GM23338 (cell line): ENCODE data around the gene SIGLEC6. TPM values are rescaled to one million over a fixed set of nuclear protein-coding genes. Genes with fewer than 3 reads are reported as not detected.

Experiments used
- ATAC-seq: fragments of 200-7000 bp; cut with Tn5 transposase; 3 replicates; pipeline ENCODE4 v1.9.1; 2020
- DNase-seq: peaks from one replicate; pipeline ENCODE4 v3.0.0-alpha.2; 2015; ENCODE audit warnings: low spot score
- H2AFZ ChIP-seq: fragments of 200-600 bp; sonication (generic); 2 replicates; pipeline ENCODE4 v1.8.0; 2016; ENCODE audit warnings: antibody characterized with exemption, mild to moderate bottlenecking, moderate library complexity
- H3F3A ChIP-seq: fragments of 200-600 bp; sonication (generic); replicated peaks from 2 replicates; pipeline ENCODE4 v1.8.0; 2017; ENCODE audit warnings: antibody characterized with exemption, mixed run types, low read depth
- H3K27ac ChIP-seq: fragments of 200-600 bp; sonication (generic); 2 replicates; pipeline ENCODE4 v1.6.1; 2016; ENCODE audit warnings: low read depth
- H3K27me3 ChIP-seq: fragments of 200-600 bp; sonication (generic); 2 replicates; pipeline ENCODE4 v1.8.0; 2016; ENCODE audit warnings: mild to moderate bottlenecking, mixed run types, moderate library complexity; ENCODE audit not compliant: insufficient read depth
- H3K36me3 ChIP-seq: fragments of 200-600 bp; sonication (generic); 2 replicates; pipeline ENCODE4 v1.8.0; 2016; ENCODE audit warnings: mild to moderate bottlenecking; ENCODE audit not compliant: insufficient read depth
- H3K4me1 ChIP-seq: fragments of 200-600 bp; sonication (generic); 2 replicates; pipeline ENCODE4 v1.8.0; 2016; ENCODE audit warnings: mild to moderate bottlenecking, moderate library complexity; ENCODE audit not compliant: insufficient read depth
- H3K4me2 ChIP-seq: fragments of 200-600 bp; sonication (generic); 2 replicates; pipeline ENCODE4 v1.7.1; 2017; ENCODE audit warnings: mixed run types
- H3K4me3 ChIP-seq: fragments of 200-600 bp; sonication (generic); 2 replicates; pipeline ENCODE4 v1.6.1; 2016; ENCODE audit warnings: mixed run types
- H3K79me2 ChIP-seq: fragments of 200-600 bp; sonication (generic); replicated peaks from 2 replicates; pipeline ENCODE4 v1.8.0; 2017; ENCODE audit warnings: mild to moderate bottlenecking; ENCODE audit not compliant: insufficient read depth
- H3K9me2 ChIP-seq: fragments of 200-600 bp; sonication (generic); 2 replicates; pipeline ENCODE4 v1.8.0; 2017; ENCODE audit not compliant: insufficient read depth
- H4K20me1 ChIP-seq: fragments of 200-600 bp; sonication (generic); replicated peaks from 2 replicates; pipeline ENCODE4 v1.8.0; 2017; ENCODE audit warnings: mild to moderate bottlenecking; ENCODE audit not compliant: insufficient read depth
- H3K27ac Mint-ChIP-seq: 2 replicates; pipeline ENCODE4 v1.8.0; 2020; ENCODE audit warnings: inconsistent platforms, mild to moderate bottlenecking, moderate library complexity, mixed read lengths
- H3K27me3 Mint-ChIP-seq: 3 replicates; pipeline ENCODE4 v1.8.0; 2022; ENCODE audit warnings: low read depth, mild to moderate bottlenecking, moderate library complexity, mixed read lengths, inconsistent platforms; ENCODE audit not compliant: insufficient read depth, poor library complexity
- H3K36me3 Mint-ChIP-seq: 3 replicates; pipeline ENCODE4 v1.8.0; 2021; ENCODE audit warnings: low read depth, mild to moderate bottlenecking, inconsistent platforms, moderate library complexity, mixed read lengths
- H3K4me1 Mint-ChIP-seq: 3 replicates; pipeline ENCODE4 v1.8.0; 2020; ENCODE audit warnings: mild to moderate bottlenecking, inconsistent platforms, mixed read lengths
- H3K4me3 Mint-ChIP-seq: 3 replicates; pipeline ENCODE4 v1.8.0; 2021; ENCODE audit warnings: moderate library complexity, mild to moderate bottlenecking, inconsistent platforms, mixed read lengths
- H3K9me3 Mint-ChIP-seq: 3 replicates; pipeline ENCODE4 v1.8.0; 2020; ENCODE audit warnings: moderate library complexity, mild to moderate bottlenecking, inconsistent platforms, mixed read lengths
- CREB1 ChIP-seq: fragments of 250-450 bp; sonication (Bioruptor Pico); IDR thresholded peaks from 2 replicates; pipeline ENCODE4 v1.5.0; 2020; ENCODE audit warnings: low read depth, mild to moderate bottlenecking, moderate library complexity
- EZH2 ChIP-seq: fragments of 200-600 bp; sonication (generic); IDR thresholded peaks from one replicate; pipeline ENCODE4 v1.8.0; 2017; ENCODE audit warnings: antibody characterized with exemption, mild to moderate bottlenecking, low read depth; ENCODE audit not compliant: unreplicated experiment
- EZH2phosphoT487 ChIP-seq: fragments of 200-600 bp; sonication (generic); IDR thresholded peaks from one replicate; pipeline ENCODE4 v1.8.1; 2018; ENCODE audit warnings: antibody characterized with exemption; ENCODE audit not compliant: unreplicated experiment
- JUNB ChIP-seq: IDR thresholded peaks from one replicate; pipeline ENCODE4 v1.6.1; 2016; ENCODE audit warnings: antibody characterized with exemption; ENCODE audit not compliant: unreplicated experiment
- NANOG ChIP-seq: IDR thresholded peaks from 2 replicates; pipeline ENCODE4 v1.6.1; 2016; ENCODE audit warnings: antibody characterized with exemption, borderline replicate concordance
- POLR2AphosphoS5 ChIP-seq: IDR thresholded peaks from 2 replicates; pipeline ENCODE4 v1.6.1; 2016; ENCODE audit warnings: antibody characterized with exemption, low read depth
- STAT1 ChIP-seq: IDR thresholded peaks from one replicate; pipeline ENCODE4 v1.6.1; 2016; ENCODE audit warnings: antibody characterized with exemption; ENCODE audit not compliant: unreplicated experiment
- ZNF114 ChIP-seq: fragments of 250-450 bp; sonication (Bioruptor Pico); IDR thresholded peaks from 2 replicates; pipeline ENCODE4 v1.5.0; 2020; ENCODE audit warnings: mild to moderate bottlenecking, moderate library complexity
- ZNF331 ChIP-seq: fragments of 250-450 bp; sonication (Bioruptor Pico); IDR thresholded peaks from 2 replicates; pipeline ENCODE4 v1.5.0; 2020; ENCODE audit warnings: low read depth, mild to moderate bottlenecking, moderate library complexity
- polyA plus RNA-seq: library from polyadenylated mRNA; unstranded; fragments of >200 nt; fragmentation: Nextera tagmentation; extraction: Ambion mirVana; gene quantifications from 2 replicates; pipeline ENCODE4 v1.2.1, GENCODE V29; 2016
- total RNA-seq: library from RNA; depleted of rRNA; stranded (reverse); fragments of >200 nt; shearing (Covaris generic); gene quantifications from 2 replicates; pipeline ENCODE4 v1.2.3, GENCODE V29; 2014
- TF ChIP-seq, protein P1 (sequence below): IDR thresholded peaks from 2 replicates; pipeline ENCODE4 v1.6.1; 2016; ENCODE audit warnings: antibody characterized with exemption
- TF ChIP-seq, protein P2 (sequence below), 2 experiments: fragments of 200-600 bp in 1 of 2; sonication (generic) in 1 of 2; conservative IDR thresholded peaks; 2 replicates each; pipeline versions ENCODE4 v1.5.1 to v1.6.1; 2016 to 2017; ENCODE audit warnings: antibody characterized with exemption in 2 of 2, low read depth in 2 of 2, mild to moderate bottlenecking in 2 of 2, moderate library complexity in 1 of 2
- TF ChIP-seq, protein P3 (sequence below): IDR thresholded peaks from one replicate; pipeline ENCODE4 v1.6.1; 2018; ENCODE audit warnings: antibody characterized with exemption; ENCODE audit not compliant: unreplicated experiment
- TF ChIP-seq, protein P4 (sequence below): fragments of 250-450 bp; sonication (Bioruptor Pico); IDR thresholded peaks from 2 replicates; pipeline ENCODE4 v1.5.0; 2020; ENCODE audit warnings: mild to moderate bottlenecking, moderate library complexity

The SIGLEC6 gene
- total and polyA plus RNA-seq, 2 experiments from 2014 or later: 0.76 TPM; not detected in 1

DNA sequence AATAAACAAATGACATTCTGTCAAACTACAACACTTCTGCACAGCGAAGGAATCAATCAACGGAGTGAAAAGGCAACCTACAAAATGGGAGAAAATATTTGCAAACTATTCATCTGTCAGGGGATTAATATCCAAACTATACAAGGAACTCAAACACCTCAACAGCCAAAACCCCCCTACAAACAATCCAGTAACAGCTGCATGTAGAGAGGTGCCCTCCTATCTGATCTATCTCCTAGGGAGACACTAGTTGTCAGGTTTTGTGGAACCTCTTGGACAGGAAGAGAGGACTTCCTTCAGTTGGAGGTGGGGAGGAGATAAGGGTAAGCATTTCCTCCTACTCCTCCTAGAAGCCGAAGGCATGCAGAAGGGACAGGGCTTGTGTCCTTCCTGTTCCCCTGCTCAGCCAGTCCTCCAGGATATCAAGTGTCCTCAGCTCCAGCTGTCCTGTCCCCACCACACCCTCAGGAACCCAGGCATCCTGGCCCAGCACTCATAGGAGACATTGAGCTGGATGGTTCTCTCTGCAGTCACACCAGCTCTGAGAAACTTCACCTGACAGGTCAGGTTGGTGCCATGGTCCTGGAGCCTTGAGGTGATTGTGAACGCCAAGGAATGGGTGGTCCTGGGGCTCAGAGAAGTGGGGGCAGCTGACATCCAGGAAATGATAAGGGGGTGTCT lies 63.5 kb downstream of the SIGLEC6 start:
- no peaks in the 10 kb centered on the region for H4K20me1 ChIP-seq
- no peak for DNase-seq
- no peak overlapping the region for H3K27ac Mint-ChIP-seq
- peaks cover 12% of the 10 kb centered on the region for H3K27me3 Mint-ChIP-seq
- H3K79me2 ChIP-seq: no peaks in the 10 kb centered on the region
- H3F3A ChIP-seq: no peaks in the 10 kb centered on the region
- no peak overlapping the region for H2AFZ ChIP-seq
- no peaks in the 10 kb centered on the region for H3K9me2 ChIP-seq
- H3K36me3 ChIP-seq: no peaks in the 10 kb centered on the region
- H3K4me1 Mint-ChIP-seq: peaks cover 3% of the 10 kb centered on the region; the same call in 2 of the 3 replicates
- H3K4me2 ChIP-seq: no peak overlapping the region
- no peak overlapping the region for H3K4me3 Mint-ChIP-seq
- H3K36me3 Mint-ChIP-seq: no peaks in the 10 kb centered on the region
- H3K4me1 ChIP-seq: no peaks in the 10 kb centered on the region
- H3K27me3 ChIP-seq: peaks cover 25% of the 10 kb centered on the region
- no peak overlapping the region for H3K4me3 ChIP-seq
- ATAC-seq: no peak
- peaks cover 29% of the 10 kb centered on the region for H3K9me3 Mint-ChIP-seq
- no peak overlapping the region for H3K27ac ChIP-seq
- TF ChIP-seq STAT1 (no peak), EZH2 (no peak), ZNF331 (CRISPR knock-in tag) (no peak), EZH2phosphoT487 (no peak), NANOG (no peak), CREB1 (no peak), POLR2AphosphoS5 (no peak), JUNB (no peak), ZNF114 (CRISPR knock-in tag) (no peak)
- TF ChIP-seq, protein P1, sequence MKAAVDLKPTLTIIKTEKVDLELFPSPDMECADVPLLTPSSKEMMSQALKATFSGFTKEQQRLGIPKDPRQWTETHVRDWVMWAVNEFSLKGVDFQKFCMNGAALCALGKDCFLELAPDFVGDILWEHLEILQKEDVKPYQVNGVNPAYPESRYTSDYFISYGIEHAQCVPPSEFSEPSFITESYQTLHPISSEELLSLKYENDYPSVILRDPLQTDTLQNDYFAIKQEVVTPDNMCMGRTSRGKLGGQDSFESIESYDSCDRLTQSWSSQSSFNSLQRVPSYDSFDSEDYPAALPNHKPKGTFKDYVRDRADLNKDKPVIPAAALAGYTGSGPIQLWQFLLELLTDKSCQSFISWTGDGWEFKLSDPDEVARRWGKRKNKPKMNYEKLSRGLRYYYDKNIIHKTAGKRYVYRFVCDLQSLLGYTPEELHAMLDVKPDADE: no peak
- TF ChIP-seq, protein P2, sequence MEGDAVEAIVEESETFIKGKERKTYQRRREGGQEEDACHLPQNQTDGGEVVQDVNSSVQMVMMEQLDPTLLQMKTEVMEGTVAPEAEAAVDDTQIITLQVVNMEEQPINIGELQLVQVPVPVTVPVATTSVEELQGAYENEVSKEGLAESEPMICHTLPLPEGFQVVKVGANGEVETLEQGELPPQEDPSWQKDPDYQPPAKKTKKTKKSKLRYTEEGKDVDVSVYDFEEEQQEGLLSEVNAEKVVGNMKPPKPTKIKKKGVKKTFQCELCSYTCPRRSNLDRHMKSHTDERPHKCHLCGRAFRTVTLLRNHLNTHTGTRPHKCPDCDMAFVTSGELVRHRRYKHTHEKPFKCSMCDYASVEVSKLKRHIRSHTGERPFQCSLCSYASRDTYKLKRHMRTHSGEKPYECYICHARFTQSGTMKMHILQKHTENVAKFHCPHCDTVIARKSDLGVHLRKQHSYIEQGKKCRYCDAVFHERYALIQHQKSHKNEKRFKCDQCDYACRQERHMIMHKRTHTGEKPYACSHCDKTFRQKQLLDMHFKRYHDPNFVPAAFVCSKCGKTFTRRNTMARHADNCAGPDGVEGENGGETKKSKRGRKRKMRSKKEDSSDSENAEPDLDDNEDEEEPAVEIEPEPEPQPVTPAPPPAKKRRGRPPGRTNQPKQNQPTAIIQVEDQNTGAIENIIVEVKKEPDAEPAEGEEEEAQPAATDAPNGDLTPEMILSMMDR (conservative IDR thresholded peaks at IDR 0.05; ENCODE audit: low read depth in 2 of 2): no peak
- TF ChIP-seq, protein P3, sequence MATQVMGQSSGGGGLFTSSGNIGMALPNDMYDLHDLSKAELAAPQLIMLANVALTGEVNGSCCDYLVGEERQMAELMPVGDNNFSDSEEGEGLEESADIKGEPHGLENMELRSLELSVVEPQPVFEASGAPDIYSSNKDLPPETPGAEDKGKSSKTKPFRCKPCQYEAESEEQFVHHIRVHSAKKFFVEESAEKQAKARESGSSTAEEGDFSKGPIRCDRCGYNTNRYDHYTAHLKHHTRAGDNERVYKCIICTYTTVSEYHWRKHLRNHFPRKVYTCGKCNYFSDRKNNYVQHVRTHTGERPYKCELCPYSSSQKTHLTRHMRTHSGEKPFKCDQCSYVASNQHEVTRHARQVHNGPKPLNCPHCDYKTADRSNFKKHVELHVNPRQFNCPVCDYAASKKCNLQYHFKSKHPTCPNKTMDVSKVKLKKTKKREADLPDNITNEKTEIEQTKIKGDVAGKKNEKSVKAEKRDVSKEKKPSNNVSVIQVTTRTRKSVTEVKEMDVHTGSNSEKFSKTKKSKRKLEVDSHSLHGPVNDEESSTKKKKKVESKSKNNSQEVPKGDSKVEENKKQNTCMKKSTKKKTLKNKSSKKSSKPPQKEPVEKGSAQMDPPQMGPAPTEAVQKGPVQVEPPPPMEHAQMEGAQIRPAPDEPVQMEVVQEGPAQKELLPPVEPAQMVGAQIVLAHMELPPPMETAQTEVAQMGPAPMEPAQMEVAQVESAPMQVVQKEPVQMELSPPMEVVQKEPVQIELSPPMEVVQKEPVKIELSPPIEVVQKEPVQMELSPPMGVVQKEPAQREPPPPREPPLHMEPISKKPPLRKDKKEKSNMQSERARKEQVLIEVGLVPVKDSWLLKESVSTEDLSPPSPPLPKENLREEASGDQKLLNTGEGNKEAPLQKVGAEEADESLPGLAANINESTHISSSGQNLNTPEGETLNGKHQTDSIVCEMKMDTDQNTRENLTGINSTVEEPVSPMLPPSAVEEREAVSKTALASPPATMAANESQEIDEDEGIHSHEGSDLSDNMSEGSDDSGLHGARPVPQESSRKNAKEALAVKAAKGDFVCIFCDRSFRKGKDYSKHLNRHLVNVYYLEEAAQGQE: no peak
- TF ChIP-seq, protein P4, sequence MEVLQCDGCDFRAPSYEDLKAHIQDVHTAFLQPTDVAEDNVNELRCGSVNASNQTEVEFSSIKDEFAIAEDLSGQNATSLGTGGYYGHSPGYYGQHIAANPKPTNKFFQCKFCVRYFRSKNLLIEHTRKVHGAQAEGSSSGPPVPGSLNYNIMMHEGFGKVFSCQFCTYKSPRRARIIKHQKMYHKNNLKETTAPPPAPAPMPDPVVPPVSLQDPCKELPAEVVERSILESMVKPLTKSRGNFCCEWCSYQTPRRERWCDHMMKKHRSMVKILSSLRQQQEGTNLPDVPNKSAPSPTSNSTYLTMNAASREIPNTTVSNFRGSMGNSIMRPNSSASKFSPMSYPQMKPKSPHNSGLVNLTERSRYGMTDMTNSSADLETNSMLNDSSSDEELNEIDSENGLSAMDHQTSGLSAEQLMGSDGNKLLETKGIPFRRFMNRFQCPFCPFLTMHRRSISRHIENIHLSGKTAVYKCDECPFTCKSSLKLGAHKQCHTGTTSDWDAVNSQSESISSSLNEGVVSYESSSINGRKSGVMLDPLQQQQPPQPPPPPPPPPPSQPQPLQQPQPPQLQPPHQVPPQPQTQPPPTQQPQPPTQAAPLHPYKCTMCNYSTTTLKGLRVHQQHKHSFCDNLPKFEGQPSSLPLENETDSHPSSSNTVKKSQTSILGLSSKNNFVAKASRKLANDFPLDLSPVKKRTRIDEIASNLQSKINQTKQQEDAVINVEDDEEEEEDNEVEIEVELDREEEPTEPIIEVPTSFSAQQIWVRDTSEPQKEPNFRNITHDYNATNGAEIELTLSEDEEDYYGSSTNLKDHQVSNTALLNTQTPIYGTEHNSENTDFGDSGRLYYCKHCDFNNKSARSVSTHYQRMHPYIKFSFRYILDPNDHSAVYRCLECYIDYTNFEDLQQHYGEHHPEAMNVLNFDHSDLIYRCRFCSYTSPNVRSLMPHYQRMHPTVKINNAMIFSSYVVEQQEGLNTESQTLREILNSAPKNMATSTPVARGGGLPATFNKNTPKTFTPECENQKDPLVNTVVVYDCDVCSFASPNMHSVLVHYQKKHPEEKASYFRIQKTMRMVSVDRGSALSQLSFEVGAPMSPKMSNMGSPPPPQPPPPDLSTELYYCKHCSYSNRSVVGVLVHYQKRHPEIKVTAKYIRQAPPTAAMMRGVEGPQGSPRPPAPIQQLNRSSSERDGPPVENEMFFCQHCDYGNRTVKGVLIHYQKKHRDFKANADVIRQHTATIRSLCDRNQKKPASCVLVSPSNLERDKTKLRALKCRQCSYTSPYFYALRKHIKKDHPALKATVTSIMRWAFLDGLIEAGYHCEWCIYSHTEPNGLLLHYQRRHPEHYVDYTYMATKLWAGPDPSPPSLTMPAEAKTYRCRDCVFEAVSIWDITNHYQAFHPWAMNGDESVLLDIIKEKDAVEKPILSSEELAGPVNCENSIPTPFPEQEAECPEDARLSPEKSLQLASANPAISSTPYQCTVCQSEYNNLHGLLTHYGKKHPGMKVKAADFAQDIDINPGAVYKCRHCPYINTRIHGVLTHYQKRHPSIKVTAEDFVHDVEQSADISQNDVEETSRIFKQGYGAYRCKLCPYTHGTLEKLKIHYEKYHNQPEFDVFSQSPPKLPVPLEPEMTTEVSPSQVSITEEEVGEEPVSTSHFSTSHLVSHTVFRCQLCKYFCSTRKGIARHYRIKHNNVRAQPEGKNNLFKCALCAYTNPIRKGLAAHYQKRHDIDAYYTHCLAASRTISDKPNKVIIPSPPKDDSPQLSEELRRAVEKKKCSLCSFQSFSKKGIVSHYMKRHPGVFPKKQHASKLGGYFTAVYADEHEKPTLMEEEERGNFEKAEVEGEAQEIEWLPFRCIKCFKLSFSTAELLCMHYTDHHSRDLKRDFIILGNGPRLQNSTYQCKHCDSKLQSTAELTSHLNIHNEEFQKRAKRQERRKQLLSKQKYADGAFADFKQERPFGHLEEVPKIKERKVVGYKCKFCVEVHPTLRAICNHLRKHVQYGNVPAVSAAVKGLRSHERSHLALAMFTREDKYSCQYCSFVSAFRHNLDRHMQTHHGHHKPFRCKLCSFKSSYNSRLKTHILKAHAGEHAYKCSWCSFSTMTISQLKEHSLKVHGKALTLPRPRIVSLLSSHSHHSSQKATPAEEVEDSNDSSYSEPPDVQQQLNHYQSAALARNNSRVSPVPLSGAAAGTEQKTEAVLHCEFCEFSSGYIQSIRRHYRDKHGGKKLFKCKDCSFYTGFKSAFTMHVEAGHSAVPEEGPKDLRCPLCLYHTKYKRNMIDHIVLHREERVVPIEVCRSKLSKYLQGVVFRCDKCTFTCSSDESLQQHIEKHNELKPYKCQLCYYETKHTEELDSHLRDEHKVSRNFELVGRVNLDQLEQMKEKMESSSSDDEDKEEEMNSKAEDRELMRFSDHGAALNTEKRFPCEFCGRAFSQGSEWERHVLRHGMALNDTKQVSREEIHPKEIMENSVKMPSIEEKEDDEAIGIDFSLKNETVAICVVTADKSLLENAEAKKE (CRISPR knock-in tag): no peak
